Stimulated activated CD4-positive, alpha-beta T cell treated with anti-CD3 and anti-CD28 coated beads, Interleukin-4, amount 100 ng/mL, for 1 hour (primary cell): ENCODE data around the gene IQCN.

Experiments
- DNase-seq: peaks from one replicate; pipeline ENCODE4 v3.0.0-alpha.2; 2020

Gene IQCN

GRCh38 chr19:18284712-18285360 is 10.6 kb upstream of the IQCN start:
- DNase-seq = peak; percentile 44

GRCh38 chr19:18283338-18283737 is 9.1 kb upstream of the IQCN start:
- DNase-seq = no peak

- DNase-seq = no peak
These were observed 8.5 kb upstream of the IQCN start for GRCh38 chr19:18282788-18283141.

- peak; percentile 35 for DNase-seq
These were observed 8.0 kb upstream of the IQCN start for GRCh38 chr19:18282021-18282787.

- peak; percentile 95 for DNase-seq
These were observed 7.1 kb upstream of the IQCN start, which contains the start of gene JUND for GRCh38 chr19:18281082-18282020. TSS of gene JUND (minus strand) at chr19:18281622. CDS start at chr19:18281484, 138 bp downstream.

- peak; percentile 75 for DNase-seq
These were observed 6.2 kb upstream of the IQCN start for GRCh38 chr19:18280247-18281081.

GRCh38 chr19:18279516-18280246 is 5.4 kb upstream of the IQCN start:
- DNase-seq = peak; percentile 90

GRCh38 chr19:18279266-18279515 is 4.9 kb upstream of the IQCN start:
- no peak for DNase-seq

GRCh38 chr19:18278521-18279265 is 4.4 kb upstream of the IQCN start:
- DNase-seq = peak; percentile 61

GRCh38 chr19:18274781-18275356 is 617 bp upstream of the IQCN start:
- DNase-seq = no peak

GRCh38 chr19:18273561-18274218 is 562 bp downstream of the IQCN start:
- DNase-seq = no peak

- no peak for DNase-seq
These were observed 2.8 kb downstream of the IQCN start for GRCh38 chr19:18271433-18271841.

GRCh38 chr19:18270326-18270725 is 3.9 kb downstream of the IQCN start:
- DNase-seq = no peak

GRCh38 chr19:18269070-18269723 is 5.1 kb downstream of the IQCN start:
- no peak for DNase-seq

- no peak for DNase-seq
These were observed 7.2 kb downstream of the IQCN start for GRCh38 chr19:18266771-18267686.

- DNase-seq = no peak
These were observed 8.7 kb downstream of the IQCN start for GRCh38 chr19:18265582-18265981.

GRCh38 chr19:18264971-18265540 is 9.2 kb downstream of the IQCN start:
- no peak for DNase-seq

GRCh38 chr19:18264137-18264854 is 10.0 kb downstream of the IQCN start:
- no peak for DNase-seq
